ENCODE results near the gene MAP3K4.

The MAP3K4 gene

GRCh38 chr6:161151059-161151645 lies 159.6 kb downstream of the MAP3K4 start:
- no peak for DNase-seq (ENCODE audit: low spot score)

- DNase-seq (ENCODE audit: low spot score): no peak
Measured at GRCh38 chr6:161151660-161152526, 160.3 kb downstream of the MAP3K4 start.

GRCh38 chr6:161152527-161152862 lies 160.9 kb downstream of the MAP3K4 start:
- DNase-seq (ENCODE audit: low spot score): no peak

- no peak for DNase-seq (ENCODE audit: low spot score)
Measured at GRCh38 chr6:161152907-161153662, 161.5 kb downstream of the MAP3K4 start.

GRCh38 chr6:161153725-161154124 lies 162.2 kb downstream of the MAP3K4 start:
- DNase-seq (ENCODE audit: low spot score): no peak

- DNase-seq (ENCODE audit: low spot score): no peak
Measured at GRCh38 chr6:161154796-161155335, 163.3 kb downstream of the MAP3K4 start.

- no peak for DNase-seq (ENCODE audit: low spot score)
Measured at GRCh38 chr6:161161121-161161520, 169.6 kb downstream of the MAP3K4 start.

GRCh38 chr6:161161889-161162624 lies 170.5 kb downstream of the MAP3K4 start:
- DNase-seq (ENCODE audit: low spot score): no peak

- no peak for DNase-seq (ENCODE audit: low spot score)
Measured at GRCh38 chr6:161162722-161163121, 171.2 kb downstream of the MAP3K4 start.

- no peak for DNase-seq (ENCODE audit: low spot score)
Measured at GRCh38 chr6:161163466-161164181, 172.1 kb downstream of the MAP3K4 start.

GRCh38 chr6:161164182-161164625 lies 172.6 kb downstream of the MAP3K4 start:
- no peak for DNase-seq (ENCODE audit: low spot score)

GRCh38 chr6:161166176-161166575 lies 174.6 kb downstream of the MAP3K4 start:
- DNase-seq (ENCODE audit: low spot score): no peak

- DNase-seq (ENCODE audit: low spot score): no peak
Measured at GRCh38 chr6:161166677-161167076, 175.1 kb downstream of the MAP3K4 start.
